GM21381 (cell line): ENCODE data around the gene ADSL.

Experiments used
- ATAC-seq: cut with Tn5 transposase; IDR thresholded peaks from one replicate; pipeline ENCODE4 v1.9.1; 2021; ENCODE audit warnings: mild to moderate bottlenecking, moderate library complexity; ENCODE audit not compliant: unreplicated experiment

Gene ADSL

DNA sequence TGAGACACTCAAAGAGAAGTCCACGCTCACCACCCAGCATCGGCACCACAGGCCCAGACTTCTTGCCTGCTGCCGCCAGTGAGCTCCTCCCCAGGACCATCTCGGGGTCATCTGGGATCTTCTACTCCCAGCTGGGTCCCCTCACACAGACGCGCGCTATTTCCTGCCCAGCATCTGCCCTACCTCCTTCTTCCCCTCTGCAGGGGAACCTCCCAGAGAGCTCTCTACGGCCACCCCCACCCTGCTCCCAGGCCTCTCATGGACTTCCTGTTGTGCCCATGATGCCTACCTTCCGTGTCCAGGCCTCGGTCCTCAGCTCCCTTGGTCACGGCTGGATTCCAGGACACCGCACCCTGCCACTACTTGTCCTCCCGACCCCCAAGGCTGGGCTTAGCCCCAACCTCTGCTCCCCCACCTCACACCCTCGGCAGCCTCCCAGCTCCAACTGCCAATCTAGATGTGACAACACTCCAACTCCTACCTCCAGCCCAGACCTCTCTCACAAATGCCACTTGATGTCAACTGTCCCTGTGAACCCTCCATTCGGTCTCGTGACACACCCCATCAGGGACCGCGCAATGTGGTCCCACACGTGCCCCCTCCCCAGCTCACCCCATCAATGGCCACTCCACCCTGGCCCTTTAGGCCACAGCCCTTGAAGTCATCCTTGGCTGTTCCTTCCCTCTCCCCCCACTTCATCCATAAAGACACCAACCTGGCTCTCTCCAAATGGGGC lies 69.4 kb downstream of the ADSL start:
- no peak for ATAC-seq

DNA sequence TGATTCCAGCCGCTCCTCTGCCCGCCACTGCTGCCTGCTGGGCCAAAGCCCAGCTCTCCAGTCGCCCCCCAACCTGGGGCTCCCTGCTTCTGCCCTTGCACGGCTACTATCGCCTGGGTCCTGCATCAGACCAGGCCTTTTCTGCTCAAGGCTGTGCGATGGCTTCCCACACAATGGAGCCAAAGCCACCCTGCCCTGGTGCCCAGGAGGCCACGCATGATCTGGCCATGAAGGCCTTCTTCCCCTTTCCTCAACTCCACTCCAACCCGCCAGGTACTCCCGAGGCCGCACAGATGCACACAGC lies 69.9 kb downstream of the ADSL start:
- no peak for ATAC-seq

DNA sequence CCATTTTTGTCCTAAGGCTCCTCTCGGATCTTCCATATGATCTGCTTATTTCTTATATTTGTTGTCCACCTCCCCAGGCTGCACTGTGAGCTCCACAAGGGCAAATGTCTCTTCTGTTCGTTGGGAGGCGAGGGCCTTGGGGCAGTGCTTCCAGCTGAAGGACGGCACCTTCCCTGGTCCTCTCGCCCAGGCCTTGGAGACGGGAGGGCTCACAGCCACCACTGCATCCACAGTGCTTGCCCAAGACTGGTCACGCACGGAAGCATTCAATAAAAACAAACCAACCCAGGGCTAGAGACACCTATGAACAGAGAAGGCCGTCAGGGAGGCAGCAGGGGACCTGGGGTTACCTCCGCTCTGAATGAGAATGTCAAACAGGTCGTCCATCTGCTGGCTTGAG lies 70.3 kb downstream of the ADSL start:
- no peak for ATAC-seq

DNA sequence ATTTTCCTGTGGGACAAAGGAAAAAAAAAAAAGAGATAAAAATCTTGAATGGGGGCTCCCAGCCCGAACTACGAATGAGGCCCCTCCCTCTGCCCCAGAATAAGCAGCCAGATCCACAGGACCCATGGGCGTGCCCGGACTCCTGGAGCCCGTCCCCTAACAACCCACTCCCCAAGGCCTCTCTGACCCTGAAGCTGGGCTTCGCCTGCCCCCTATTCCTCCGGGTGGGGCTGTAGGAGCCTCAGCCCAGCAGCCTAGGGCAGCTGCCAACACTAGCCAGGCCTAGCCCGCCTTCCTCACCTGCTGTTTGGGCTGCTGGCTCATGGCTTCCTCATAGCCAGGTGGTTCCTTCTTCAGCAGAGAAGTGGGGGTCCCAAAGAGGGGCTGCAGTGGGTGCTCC lies 70.7 kb downstream of the ADSL start:
- no peak for ATAC-seq

DNA sequence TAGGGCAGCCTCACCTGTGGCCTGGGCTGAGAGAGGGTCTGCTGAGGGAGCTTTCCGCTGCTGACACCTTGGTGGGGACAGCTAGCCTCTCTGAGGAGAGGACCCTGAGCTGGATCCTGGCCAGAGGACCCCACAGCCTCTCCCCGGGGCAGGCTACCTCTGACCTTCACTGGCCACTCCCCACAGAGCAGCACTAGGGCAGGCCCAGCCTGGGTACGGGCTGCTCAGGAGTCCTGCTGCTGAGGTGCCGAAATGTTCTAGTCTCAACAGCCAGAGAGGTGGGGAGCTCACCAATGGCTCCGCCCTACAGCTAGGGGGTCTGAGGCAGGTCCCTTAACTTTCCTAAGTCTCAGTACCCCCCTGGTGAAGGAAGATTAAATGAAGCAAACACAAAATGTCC lies 71.6 kb downstream of the ADSL start:
- ATAC-seq: no peak

DNA sequence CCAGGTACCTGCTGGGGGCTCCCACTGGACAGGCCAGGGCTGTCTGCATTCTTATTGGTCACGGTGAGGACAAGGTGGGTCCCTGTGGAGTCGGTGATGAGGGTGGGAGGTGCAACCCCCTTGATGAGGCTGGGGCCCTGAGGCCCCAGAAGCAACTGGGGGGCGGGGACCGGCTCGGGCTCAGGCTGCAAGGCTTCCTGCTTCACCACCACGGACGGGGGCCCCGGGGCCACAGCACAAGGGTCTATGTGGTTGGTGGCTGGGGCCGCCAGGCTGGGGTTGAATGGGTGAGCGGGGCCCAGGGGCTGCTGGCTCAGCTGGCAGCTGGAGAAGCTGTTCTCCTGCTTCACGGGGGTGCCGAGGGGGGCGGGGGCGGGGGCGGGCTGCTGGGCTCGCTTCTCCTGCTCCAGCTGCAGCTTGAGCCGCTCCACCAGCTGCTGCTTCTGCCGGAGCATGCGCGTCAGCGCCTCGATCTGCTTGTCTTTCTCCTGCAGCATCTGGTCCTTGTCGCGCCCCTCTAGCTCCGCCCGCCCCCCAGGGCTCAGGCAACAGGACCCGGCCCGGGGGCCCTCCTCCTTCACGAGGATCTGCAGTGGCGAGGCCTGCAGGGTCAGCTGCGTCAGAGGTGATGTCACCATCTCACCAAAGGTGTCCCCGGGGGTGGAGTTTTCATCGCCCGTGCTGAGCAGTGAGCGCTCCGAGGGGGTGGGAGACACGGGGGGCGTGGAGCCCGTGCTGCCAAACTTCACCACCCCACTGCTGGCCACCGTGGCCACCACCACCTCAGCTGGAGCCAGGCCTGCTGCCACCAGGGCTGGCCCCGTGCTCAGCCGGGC lies 72.3 kb downstream of the ADSL start:
- ATAC-seq: no peak

DNA sequence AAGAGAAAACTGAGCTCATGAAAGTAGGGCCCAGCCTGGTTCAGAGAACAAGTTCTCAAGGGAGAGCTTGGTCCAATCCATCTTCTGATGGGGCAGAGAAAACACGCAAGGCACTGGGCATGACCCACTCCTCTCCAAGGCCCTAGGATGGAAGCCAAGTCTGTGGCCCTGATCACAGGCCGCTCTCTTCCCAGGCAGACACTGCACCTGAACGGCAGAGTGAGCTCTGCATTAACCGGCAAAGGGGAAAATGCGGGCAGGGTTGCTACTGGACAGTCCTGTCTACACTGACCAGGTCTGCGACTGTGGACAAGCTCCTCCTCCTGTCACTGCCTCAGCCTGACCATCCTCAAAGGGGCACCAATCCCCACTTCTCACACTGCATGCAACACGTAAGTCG lies 73.4 kb downstream of the ADSL start:
- ATAC-seq: no peak

DNA sequence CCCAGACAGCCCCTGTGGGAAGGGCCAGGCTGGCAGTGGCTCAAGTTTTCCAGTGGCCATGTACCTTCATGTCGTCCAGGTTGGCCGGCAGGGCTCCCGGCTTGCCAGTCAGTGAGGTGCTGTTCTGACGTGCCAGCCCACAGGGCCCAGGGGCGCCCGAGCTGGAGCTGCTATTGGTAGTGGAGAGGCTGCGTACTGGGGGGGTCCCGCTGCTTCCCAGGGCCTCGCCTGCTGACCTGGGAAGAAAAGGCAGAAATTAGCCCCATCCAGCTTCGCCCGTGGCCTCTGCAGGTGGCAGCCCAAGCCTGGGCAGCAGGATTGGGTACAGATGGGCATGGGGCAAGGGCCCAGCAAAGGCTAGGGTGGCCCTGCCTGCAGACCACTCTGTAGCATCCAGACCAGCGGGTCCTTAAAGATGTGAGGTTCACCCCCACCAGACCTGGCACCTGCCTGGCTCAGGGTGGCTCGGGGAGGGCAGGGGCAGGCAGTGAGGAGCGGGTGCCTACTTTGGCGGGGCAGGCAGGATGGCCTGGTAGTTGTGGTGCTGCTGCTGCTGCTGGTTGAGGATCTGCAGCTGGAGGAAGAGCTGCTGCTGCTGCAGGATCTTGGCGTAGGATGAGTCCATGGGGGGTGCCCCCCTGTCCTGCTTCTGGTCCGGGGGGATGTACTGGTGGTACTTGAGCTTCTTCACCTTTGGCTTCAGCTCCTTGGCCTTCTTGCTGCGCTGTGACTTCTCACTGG lies 74.2 kb downstream of the ADSL start:
- ATAC-seq: no peak

DNA sequence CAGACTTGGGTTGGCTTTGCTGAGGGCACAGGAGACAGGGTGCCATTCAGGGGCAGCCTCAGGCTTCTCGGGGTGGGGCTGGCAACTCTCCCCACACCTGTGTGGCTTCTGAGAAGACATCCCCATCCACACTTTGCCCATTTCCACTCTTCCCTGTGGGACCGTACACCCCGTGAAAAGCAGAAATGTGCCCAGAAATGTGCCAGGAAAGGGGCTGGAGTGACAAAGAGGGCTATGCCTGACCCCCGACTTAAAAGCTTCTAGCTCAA lies 74.7 kb downstream of the ADSL start:
- no peak for ATAC-seq

DNA sequence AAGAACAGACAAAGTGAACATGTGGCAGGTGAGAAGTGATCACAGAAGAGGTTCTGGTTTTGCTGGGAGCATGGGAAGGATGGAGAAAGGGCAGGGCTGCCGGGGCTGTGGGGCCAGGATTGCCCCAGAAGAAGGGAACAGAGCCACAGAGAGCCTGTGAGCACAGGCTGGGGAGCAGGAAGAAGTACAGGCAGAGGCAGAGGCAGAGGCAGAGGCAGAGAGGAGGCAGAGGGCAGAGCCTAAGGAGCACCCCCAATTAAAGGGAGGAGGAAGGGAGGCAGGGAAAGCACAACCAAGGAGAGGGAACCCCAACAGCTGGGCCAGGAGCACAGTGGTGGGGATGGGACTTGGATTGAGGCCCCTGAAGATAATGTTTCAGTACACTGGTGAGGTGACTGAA lies 75.6 kb downstream of the ADSL start:
- ATAC-seq: no peak

DNA sequence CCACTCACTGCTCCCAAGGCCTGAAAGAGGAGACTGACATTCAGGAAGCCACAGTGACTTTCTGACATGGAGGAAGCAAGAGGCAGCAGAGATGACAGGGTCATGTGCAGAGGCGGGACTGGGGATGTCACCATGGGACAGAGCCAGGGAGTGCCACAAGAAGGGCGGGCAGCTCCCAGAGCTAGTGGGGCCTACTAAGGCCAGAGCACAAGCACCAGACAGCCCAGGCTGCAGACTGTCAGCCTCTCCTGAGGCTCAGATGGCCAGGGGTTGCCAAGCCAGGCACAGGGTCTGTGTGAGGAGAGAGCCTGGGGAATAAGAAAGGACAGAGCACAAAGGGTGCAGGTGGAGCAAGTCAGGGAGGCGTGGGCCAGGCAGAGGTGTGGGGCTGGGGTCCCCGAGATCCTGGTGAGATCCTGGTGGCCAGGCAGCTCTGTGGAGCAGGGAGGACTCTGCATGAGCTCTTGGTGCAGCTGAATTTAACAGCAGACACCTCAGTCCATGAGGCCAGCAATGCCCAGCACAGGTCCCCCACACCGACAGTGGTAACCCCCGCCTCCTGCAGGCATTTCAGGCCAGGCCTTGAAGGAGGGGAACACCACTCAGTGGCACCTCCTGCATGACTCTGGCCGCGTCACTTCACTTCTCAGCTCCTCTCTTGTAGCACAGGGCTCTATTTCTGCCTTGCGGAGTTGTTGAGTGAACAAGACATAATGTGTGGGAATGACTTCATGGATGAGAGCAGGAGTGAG lies 76.4 kb downstream of the ADSL start:
- no peak for ATAC-seq

DNA sequence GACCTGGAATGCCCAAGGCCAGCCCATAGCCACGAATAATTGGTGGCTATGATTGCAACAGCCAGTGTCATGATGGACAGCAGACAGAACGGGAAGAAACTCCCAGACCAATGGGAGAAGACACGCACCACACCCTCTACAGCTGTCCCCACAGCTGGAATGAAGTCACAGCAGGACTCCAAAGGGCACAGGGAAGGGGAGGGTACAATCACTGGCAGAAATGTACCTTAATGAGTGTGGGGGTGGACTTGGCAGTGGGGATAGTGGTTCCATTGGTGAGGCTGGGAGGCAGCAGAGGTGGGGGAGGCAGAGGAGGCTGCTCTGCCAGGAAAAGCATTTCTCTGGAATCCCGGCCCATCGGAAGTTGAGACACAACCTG lies 77.0 kb downstream of the ADSL start:
- ATAC-seq: no peak

DNA sequence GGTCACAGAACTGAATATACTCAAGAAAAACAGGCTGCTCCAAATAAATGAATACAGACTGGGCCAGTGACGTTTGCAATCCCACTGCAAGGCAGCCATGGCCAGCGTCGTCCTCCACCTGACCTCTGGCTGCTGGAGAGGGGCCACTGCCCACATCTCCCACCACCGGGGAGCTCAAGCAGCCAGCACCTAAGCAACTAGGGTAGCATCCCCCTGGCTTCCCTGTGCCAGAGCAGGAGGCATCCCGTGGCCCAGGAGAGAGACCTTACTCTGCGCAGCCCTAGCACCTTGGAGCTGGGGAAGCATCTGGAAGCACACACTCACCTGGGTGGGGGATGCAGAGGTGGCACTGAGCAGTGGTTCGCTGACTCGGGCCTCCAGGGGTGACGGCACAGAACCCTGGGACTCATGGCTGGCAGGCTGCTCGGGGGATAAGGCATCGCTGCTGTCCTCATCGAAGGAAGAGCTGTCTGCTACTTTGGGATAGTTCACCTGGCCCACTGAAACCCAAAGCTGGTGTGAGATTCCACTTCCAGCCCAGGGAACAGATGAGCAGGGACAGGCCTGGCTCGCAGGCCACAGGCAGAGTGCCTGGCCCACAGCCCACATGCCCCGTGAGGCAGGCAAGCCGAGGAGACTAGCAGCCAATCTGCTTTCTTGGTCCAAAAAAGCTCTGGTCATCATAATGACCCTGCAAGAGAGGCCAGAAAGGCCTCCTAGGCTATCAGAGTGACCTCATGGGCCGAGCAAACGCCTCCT lies 77.8 kb downstream of the ADSL start:
- no peak for ATAC-seq

DNA sequence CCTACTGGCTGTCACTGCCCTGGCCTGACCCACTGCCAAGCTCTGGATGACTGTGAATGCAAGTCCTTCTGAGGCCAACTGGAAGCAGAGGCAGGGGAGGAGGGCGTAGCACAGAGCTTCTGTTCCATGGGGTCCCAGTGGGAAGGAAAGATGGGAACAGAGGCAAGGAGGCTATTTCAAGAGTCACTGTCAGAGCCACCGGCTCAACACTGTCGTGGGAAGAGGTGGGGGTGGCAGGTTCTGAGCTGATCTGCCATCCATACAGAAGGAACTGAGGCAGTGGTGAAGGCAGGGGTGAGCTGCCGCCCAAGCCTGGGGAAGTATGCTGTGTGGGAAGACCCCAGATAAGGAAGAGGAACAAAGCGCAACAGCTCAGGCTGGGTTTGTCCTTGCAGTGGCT lies 78.8 kb downstream of the ADSL start:
- no peak for ATAC-seq

DNA sequence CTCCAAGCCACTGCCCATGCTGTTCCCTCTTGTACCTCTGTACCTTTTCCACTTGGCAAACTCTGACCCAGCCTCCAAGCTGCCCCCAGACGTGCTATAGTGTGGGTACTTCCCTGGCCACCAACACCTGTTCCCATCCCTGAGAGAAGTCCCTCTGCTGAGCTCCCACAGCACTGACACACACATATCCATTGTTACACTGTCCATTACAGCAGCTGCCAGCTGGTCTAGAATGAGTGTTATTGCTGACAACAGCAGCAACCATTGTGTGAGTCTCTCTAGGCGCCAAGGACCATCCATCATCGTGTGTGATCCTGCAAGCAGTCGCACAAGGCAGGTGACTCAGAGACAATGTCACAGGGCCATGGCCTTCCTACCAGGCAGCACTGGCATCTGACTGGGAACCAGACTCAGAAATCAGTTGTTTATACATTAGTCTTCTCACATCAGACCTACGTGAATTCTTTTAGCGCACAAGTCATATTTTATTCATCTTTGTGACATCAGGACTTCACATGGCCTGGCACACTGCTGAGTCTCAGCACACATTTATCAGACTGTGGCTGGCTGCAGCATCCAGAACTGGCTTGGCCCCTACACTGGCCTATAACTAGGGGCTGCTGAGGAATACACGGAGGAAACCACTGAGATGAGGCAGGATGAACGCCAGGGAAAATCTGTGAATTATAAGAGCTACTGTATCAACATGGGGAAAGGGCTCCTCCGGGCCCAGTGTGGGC lies 80.5 kb downstream of the ADSL start:
- ATAC-seq: no peak

DNA sequence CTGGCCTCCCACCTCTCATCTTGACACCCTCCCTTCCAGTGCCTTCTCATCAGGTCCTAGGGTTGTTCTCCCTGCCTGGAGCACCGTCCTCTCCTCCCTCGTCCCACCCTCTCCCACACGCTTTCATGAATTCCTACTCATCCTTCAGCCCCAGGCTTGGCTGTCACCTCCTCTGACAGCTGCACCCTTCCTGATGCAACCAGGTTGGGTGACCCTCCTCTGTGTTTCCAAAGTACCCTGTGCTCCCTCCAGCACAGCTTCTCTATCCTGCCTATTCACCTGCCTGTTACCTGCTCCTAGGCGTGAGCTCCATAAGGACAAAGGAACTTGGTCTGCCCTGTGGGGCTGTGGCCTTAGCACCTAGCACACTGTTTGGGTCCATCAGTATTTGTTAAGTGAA lies 82.5 kb downstream of the ADSL start:
- no peak for ATAC-seq

DNA sequence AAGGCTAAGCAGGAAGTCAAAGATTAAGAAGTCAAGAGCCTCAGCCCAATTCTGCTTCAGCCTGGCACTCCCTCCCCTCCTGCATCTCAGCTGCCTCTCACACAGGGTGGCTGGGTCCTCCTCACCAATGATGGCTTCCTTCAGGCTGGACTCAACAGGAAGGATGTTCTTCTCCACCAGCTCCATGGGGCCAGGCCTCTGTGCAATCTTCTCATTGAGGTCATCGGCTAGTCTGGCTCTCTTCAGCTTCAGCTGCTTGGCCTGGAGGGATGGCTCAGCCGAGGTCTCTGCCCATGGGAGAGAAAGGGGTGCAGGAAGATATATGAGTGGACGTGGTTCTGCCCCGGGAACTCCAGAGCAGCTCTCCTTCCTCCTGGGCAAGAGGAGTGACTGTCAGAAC lies 83.2 kb downstream of the ADSL start:
- ATAC-seq: no peak

DNA sequence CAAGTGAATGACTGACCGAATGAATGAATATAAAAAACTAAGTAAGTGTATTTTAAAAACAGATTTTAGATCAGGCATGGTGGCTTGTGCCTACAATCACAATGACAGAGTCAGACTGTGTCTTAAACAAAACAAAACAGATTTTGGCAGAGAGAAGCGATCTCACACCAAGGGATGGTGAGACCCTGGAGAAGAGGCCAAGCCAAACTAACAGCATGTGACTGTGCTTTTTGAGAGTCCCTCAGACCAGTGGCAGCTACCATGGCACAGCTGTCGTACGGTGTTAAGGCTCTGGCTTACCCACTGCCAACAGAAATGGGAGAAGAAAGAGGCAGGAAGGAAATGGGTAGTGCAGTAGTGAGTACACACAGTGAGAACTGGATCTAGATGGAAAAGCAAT lies 84.7 kb downstream of the ADSL start:
- ATAC-seq: no peak

DNA sequence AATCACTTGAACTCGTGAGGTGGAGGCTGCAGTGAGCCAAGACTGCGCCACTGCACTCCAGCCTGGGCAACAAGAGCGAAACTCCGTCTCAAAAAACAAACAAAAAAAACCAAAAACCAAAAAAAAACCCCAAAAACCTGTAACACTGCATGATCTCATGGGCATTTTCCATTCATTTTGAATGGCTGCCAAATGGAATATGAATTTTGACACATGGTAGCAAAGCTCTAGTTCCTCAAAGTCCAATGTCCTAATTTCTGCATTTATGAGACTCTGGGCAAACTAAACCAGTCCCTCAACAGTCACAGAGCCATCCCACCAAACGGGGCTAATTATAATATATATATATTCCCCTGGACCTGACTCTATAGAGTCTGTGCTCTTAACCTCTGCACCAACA lies 85.9 kb downstream of the ADSL start:
- no peak for ATAC-seq

DNA sequence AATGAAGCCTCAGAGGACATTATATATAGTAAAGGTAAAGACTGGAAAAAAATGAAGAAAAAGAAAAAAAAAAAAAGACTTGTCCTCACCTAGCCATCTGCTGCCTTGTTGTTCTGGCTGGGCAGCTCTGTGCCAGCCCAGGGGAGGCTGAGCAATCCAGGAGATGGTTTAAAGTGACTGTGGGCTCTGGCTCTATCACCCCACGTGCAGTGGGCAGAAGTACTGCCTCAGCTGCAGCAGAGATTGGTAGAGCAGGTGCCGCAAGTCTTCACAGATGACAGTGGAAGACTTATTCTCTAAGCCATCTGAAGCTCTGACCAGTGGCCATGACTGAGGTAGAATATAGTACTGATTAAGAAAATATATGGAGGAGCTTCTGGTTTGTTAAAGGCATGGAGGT lies 86.3 kb downstream of the ADSL start:
- no peak for ATAC-seq
